Hepatocyte (in vitro differentiated cells): ENCODE measurements around the gene IL17RD. TPM values are rescaled to one million over a fixed set of nuclear protein-coding genes. Genes with fewer than 3 reads are reported as not detected.

Experiments used
- DNase-seq: peaks from one replicate; pipeline ENCODE4 v3.0.0-alpha.2; 2016; ENCODE audit warnings: low spot score
- H2AFZ ChIP-seq: fragments of 200-600 bp; sonication (generic); 2 replicates; pipeline ENCODE4 v1.6.0; 2016; ENCODE audit warnings: antibody characterized with exemption, mild to moderate bottlenecking
- H3K27ac ChIP-seq: fragments of 200-600 bp; sonication (generic); 2 replicates; pipeline ENCODE4 v1.5.1; 2016; ENCODE audit warnings: mild to moderate bottlenecking
- H3K27me3 ChIP-seq: fragments of 200-600 bp; sonication (generic); 2 replicates; pipeline ENCODE4 v1.6.1; 2016
- H3K36me3 ChIP-seq: fragments of 200-600 bp; sonication (generic); replicated peaks from 2 replicates; pipeline ENCODE4 v1.5.1; 2016; ENCODE audit warnings: low read depth; ENCODE audit not compliant: insufficient read depth
- H3K4me1 ChIP-seq: fragments of 200-600 bp; sonication (generic); 2 replicates; pipeline ENCODE4 v1.5.1; 2016; ENCODE audit warnings: mild to moderate bottlenecking, moderate library complexity; ENCODE audit not compliant: insufficient read depth
- H3K4me2 ChIP-seq: fragments of 200-600 bp; sonication (generic); 2 replicates; pipeline ENCODE4 v1.6.0; 2016
- H3K4me3 ChIP-seq: fragments of 200-600 bp; sonication (generic); 2 replicates; pipeline ENCODE4 v1.5.1; 2016; ENCODE audit warnings: mild to moderate bottlenecking
- H3K79me2 ChIP-seq: fragments of 200-600 bp; sonication (generic); 2 replicates; pipeline ENCODE4 v1.6.0; 2017; ENCODE audit warnings: mild to moderate bottlenecking
- H3K9me2 ChIP-seq: fragments of 200-600 bp; sonication (generic); replicated peaks from 2 replicates; pipeline ENCODE4 v1.6.0; 2017; ENCODE audit warnings: mild to moderate bottlenecking; ENCODE audit not compliant: insufficient read depth
- H3K9me3 ChIP-seq: fragments of 200-600 bp; sonication (generic); 2 replicates; pipeline ENCODE4 v1.5.1; 2016; ENCODE audit warnings: low read depth, mild to moderate bottlenecking
- H4K20me1 ChIP-seq: fragments of 200-600 bp; sonication (generic); 2 replicates; pipeline ENCODE4 v1.6.0; 2016; ENCODE audit warnings: mild to moderate bottlenecking; ENCODE audit not compliant: insufficient read depth, poor library complexity, severe bottlenecking
- CTCF ChIP-seq: fragments of 200-600 bp; sonication (generic); IDR thresholded peaks from 2 replicates; pipeline ENCODE4 v1.5.1; 2016; ENCODE audit warnings: antibody characterized with exemption, mild to moderate bottlenecking; ENCODE audit not compliant: poor library complexity
- EZH2 ChIP-seq: fragments of 200-600 bp; sonication (generic); IDR thresholded peaks from 2 replicates; pipeline ENCODE4 v1.6.1; 2016; ENCODE audit warnings: antibody characterized with exemption, mild to moderate bottlenecking, borderline replicate concordance
- EZH2phosphoT487 ChIP-seq: fragments of 200-600 bp; sonication (generic); IDR thresholded peaks from one replicate; pipeline ENCODE4 v1.6.1; 2018; ENCODE audit warnings: antibody characterized with exemption, mild to moderate bottlenecking, low read depth, moderate library complexity; ENCODE audit not compliant: unreplicated experiment, severe bottlenecking
- WGBS: methylation state at CpG from one replicate; pipeline ENCODE4 v1.1.6; 2016; ENCODE audit warnings: low lambda C conversion rate; ENCODE audit errors: missing lambda C conversion rate; 5-methylcytosine and 5-hydroxymethylcytosine counted together
- polyA plus RNA-seq: library from polyadenylated mRNA; unstranded; fragments of >200 nt; fragmentation: Nextera tagmentation; extraction: Ambion mirVana; gene quantifications from 2 replicates; pipeline ENCODE4 v1.2.1, GENCODE V29; 2016
- total RNA-seq: library from RNA; depleted of rRNA; stranded (reverse); fragments of >200 nt; gene quantifications from 2 replicates; pipeline ENCODE4 v1.2.3, GENCODE V29; 2014

The IL17RD gene
- total and polyA plus RNA-seq, 2 experiments from 2014 or later = 1.7 to 6.2 TPM

- no peak overlapping the region for H3K27ac ChIP-seq
- H3K4me3 ChIP-seq = no peak overlapping the region
- H3K4me1 ChIP-seq = no peaks in the 10 kb centered on the region
- H3K4me2 ChIP-seq = no peak overlapping the region
- no peaks in the 10 kb centered on the region for H4K20me1 ChIP-seq
- H2AFZ ChIP-seq = no peak overlapping the region
- H3K9me2 ChIP-seq = no peaks in the 10 kb centered on the region
- H3K36me3 ChIP-seq = no peaks in the 10 kb centered on the region
- DNase-seq = peak; percentile 88
- H3K79me2 ChIP-seq = no peaks in the 10 kb centered on the region
- WGBS = 23% methylated on average over 7 of the region's 7 CpGs
- no peaks in the 10 kb centered on the region for H3K27me3 ChIP-seq
- TF ChIP-seq CTCF (peak; percentile 84), EZH2phosphoT487 (no peak), EZH2 (no peak)
- H3K9me3 ChIP-seq = no peaks in the 10 kb centered on the region
Measured at GRCh38 chr3:57100046-57100695, 65.0 kb downstream of the IL17RD start.

- Histone ChIP-seq H3K27me3 (no peaks in the 10 kb centered on the region), H3K79me2 (no peaks in the 10 kb centered on the region), H3K4me3 (no peak overlapping the region), H3K4me1 (no peaks in the 10 kb centered on the region), H3K9me2 (no peaks in the 10 kb centered on the region), H3K4me2 (no peak overlapping the region), H4K20me1 (no peaks in the 10 kb centered on the region), H3K36me3 (no peaks in the 10 kb centered on the region), H3K9me3 (no peaks in the 10 kb centered on the region), H2AFZ (no peak overlapping the region), H3K27ac (no peak overlapping the region)
- no peak for DNase-seq
- WGBS = 77% methylated on average over 6 of the region's 6 CpGs
- TF ChIP-seq EZH2phosphoT487 = no peak
- TF ChIP-seq CTCF = no peak
- TF ChIP-seq EZH2 = no peak
Measured at GRCh38 chr3:57098418-57099310, 66.5 kb downstream of the IL17RD start.

GRCh38 chr3:57097536-57097935 lies 67.6 kb downstream of the IL17RD start:
- 96% methylated on average over 23 of the region's 23 CpGs for WGBS

More at GRCh38 chr3:57097536-57097935, 67.6 kb downstream of the IL17RD start:
- Histone ChIP-seq H3K9me3 (no peaks in the 10 kb centered on the region), H3K27ac (no peak overlapping the region), H3K4me2 (no peak overlapping the region), H3K27me3 (no peaks in the 10 kb centered on the region), H3K9me2 (no peaks in the 10 kb centered on the region), H3K36me3 (no peaks in the 10 kb centered on the region), H2AFZ (no peak overlapping the region), H3K4me3 (no peak overlapping the region), H4K20me1 (no peaks in the 10 kb centered on the region), H3K79me2 (no peaks in the 10 kb centered on the region), H3K4me1 (no peaks in the 10 kb centered on the region)
- no peak for TF ChIP-seq EZH2phosphoT487
- no peak for TF ChIP-seq EZH2
- TF ChIP-seq CTCF = no peak
- no peak for DNase-seq
